ENCODE measurements around the gene CDK5RAP1.

The CDK5RAP1 gene

DNA sequence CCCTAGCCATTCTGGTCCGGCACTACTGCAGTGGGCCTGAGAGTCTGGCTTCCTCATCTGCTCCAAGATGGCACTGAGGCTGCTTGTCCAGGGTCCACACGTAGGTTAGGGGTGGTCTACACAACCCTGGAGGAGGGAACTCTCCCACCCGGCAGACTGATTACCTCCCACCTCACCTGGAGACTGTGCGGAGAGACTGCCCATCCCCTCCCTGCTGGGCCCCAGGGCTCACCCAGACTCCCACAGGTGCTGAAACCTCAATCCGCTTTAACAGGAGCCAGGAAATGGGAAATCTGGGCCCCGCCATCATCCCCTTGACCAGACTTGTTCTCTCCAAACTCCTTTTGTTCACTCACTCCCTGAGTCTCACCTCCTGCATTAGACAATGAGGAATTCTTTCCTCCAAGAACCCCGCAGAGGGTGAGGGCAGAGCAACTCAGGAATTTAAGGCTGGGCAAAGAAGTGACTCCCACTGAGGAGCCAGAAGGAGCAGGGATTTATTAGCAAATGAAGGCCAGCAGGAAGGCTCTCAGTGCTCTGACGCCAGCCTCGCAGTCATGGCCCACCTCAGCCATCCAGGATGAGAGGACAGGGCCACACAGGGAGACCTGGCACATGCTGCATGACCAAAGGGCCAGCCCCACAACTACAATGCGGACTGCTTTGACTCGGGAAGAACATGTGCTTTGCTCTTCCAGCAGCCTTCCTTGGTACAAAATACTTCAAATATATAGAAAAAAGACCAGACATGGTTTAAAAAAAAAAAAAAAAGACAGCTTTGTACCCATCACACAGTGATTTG lies 53.0 kb downstream of the CDK5RAP1 start (continued):
- TF ChIP-seq KLF16 (tag by site-specific recombination; IDR thresholded peaks at IDR 0.05) (no peak), ZNF449 (tag by site-specific recombination; IDR thresholded peaks at IDR 0.05) (no peak)

- Histone ChIP-seq H3K9me3 (ENCODE audit: control insufficient read depth, insufficient read depth, low read depth, low read length) (no peaks in the 10 kb centered on the region), H3K4me3 (ENCODE audit: low read depth, low read length) (no peak overlapping the region), H3K36me3 (ENCODE audit: control insufficient read depth in 2 of 2, insufficient read depth in 1 of 2, low read length in 2 of 2) (peaks cover 0 to 7% of the 10 kb centered on the region in 2 experiments; a peak in 1 of 3 replicates), H3K4me1 (ENCODE audit: control insufficient read depth, insufficient read depth, low read length) (no peaks in the 10 kb centered on the region), H3K27ac (ENCODE audit: extremely low read depth, low read depth, low read length) (no peak overlapping the region)
- ChIA-PET POLR2A (no interaction called here), CTCF (interaction anchor here (1.0 kb wide), 1 partner anchor 46 kb away, joined by 3 read pairs; no protein-coding TSS in a partner anchor)
- TF ChIP-seq SALL2 (tag by site-specific recombination; IDR thresholded peaks at IDR 0.05; ENCODE audit: borderline replicate concordance) (no peak), HOXD13 (CRISPR knock-in tag; IDR thresholded peaks at IDR 0.05; ENCODE audit: borderline replicate concordance) (no peak), ZNF555 (tag by site-specific recombination; conservative IDR thresholded peaks at IDR 0.05) (no peak), KLF17 (tag by site-specific recombination; IDR thresholded peaks at IDR 0.05) (no peak), ZNF157 (tag by site-specific recombination; IDR thresholded peaks at IDR 0.05) (no peak), ZNF658 (tag by site-specific recombination; IDR thresholded peaks at IDR 0.05) (no peak), SP7 (tag by site-specific recombination; IDR thresholded peaks at IDR 0.05) (no peak), ZNF394 (tag by site-specific recombination; IDR thresholded peaks at IDR 0.05; ENCODE audit: borderline replicate concordance) (no peak), ZNF629 (tag by site-specific recombination; IDR thresholded peaks at IDR 0.05) (no peak), ZNF248 (tag by site-specific recombination; IDR thresholded peaks at IDR 0.05) (no peak), ZFP69B (tag by site-specific recombination; IDR thresholded peaks at IDR 0.05) (no peak), ZNF391 (tag by site-specific recombination; IDR thresholded peaks at IDR 0.05; ENCODE audit: borderline replicate concordance, low read depth) (no peak), ZNF362 (tag by site-specific recombination; IDR thresholded peaks at IDR 0.05) (no peak), ZSCAN23 (tag by site-specific recombination; IDR thresholded peaks at IDR 0.05) (no peak), ZNF561 (tag by site-specific recombination; IDR thresholded peaks at IDR 0.05; ENCODE audit: borderline replicate concordance) (no peak), TRIM28 (IDR thresholded peaks at IDR 0.05; ENCODE audit: borderline replicate concordance, low read length) (no peak)
- TF ChIP-seq, protein P1, sequence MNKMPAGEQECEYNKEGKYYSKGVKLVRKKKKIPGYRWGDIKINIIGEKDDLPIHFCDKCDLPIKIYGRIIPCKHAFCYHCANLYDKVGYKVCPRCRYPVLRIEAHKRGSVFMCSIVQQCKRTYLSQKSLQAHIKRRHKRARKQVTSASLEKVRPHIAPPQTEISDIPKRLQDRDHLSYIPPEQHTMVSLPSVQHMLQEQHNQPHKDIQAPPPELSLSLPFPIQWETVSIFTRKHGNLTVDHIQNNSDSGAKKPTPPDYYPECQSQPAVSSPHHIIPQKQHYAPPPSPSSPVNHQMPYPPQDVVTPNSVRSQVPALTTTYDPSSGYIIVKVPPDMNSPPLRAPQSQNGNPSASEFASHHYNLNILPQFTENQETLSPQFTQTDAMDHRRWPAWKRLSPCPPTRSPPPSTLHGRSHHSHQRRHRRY (tag by site-specific recombination; IDR thresholded peaks at IDR 0.05): no peak
Observed at GRCh38 chr20:33345342-33345741, 56.0 kb downstream of the CDK5RAP1 start.
